ENCODE measurements around the gene NFKB2. TPM values are rescaled to one million over a fixed set of nuclear protein-coding genes. Genes with fewer than 3 reads are reported as not detected.

NFKB2 gene
- total and polyA plus RNA-seq, 2 of the 8 experiments (the other 6 are each of a cell fraction or from before 2014, with no cell fraction given) = 20.4 to 31.4 TPM

- CTCF ChIA-PET (ENCODE audit: partially characterized antibody) = interaction anchor here (0.6 to 23.3 kb wide), 31 partner anchors 8 to 224 kb away, joined by 3 to 862 read pairs (median 4); partner anchors contain the start of genes ELOVL3 and PITX3
- no peak overlapping the region for H3K4me3 ChIP-seq (ENCODE audit: extremely low read depth in 1 of 4, insufficient read depth in 2 of 4, low read depth in 3 of 4, low read length in 4 of 4)
- H3K18ac ChIP-seq (ENCODE audit: extremely low read depth, low read length) = no peak overlapping the region
- H3K9me3 ChIP-seq (ENCODE audit: insufficient read depth in 2 of 2, low read depth in 1 of 2, low read length in 1 of 2) = no peaks in the 10 kb centered on the region
- no peak overlapping the region for H3K4me2 ChIP-seq (ENCODE audit: insufficient read depth in 1 of 2, low read depth in 2 of 2, low read length in 2 of 2)
- peaks cover 10 to 24% (median 20%) of the 10 kb centered on the region in 4 experiments for H3K27me3 ChIP-seq (replicated peaks in 1 of 4; ENCODE audit: control insufficient read depth in 3 of 4, extremely low read depth in 1 of 4, insufficient read depth in 3 of 4, low read length in 3 of 4)
- no peak overlapping the region for H2BK5ac ChIP-seq (ENCODE audit: low read depth, low read length)
- peaks cover 0 to 5% (median 4%) of the 10 kb centered on the region in 4 experiments; a peak in 4 of 7 replicates for H3K4me1 ChIP-seq (replicated peaks in 1 of 4; ENCODE audit: control insufficient read depth in 3 of 4, insufficient read depth in 4 of 4, low read length in 3 of 4)
- no peak overlapping the region for H4K91ac ChIP-seq (replicated peaks; ENCODE audit: insufficient read length, low read length)
- H2BK20ac ChIP-seq (ENCODE audit: low read length) = no peak overlapping the region
- peaks cover 0 to 4% (median 2%) of the 10 kb centered on the region in 4 experiments; a peak in 2 of 8 replicates for H3K36me3 ChIP-seq (ENCODE audit: control insufficient read depth in 2 of 4, insufficient read depth in 4 of 4, low read length in 3 of 4)
- H4K8ac ChIP-seq (ENCODE audit: extremely low read depth, insufficient read depth, low read length) = no peak overlapping the region
- H3K56ac ChIP-seq (replicated peaks; ENCODE audit: insufficient read length, low read depth, low read length) = no peak overlapping the region
- no peaks in the 10 kb centered on the region for H3K79me2 ChIP-seq (ENCODE audit: control insufficient read depth in 1 of 2, insufficient read depth in 2 of 2, low read length in 2 of 2)
- POLR2A ChIA-PET (ENCODE audit: partially characterized antibody) = interaction anchor here (0.9 to 1.0 kb wide), 2 partner anchors 116 to 118 kb away, joined by 3 to 4 read pairs; no protein-coding TSS in a partner anchor
- H3K27ac ChIP-seq (ENCODE audit: low read depth, low read length) = no peak overlapping the region
- no peak overlapping the region for H2AFZ ChIP-seq (ENCODE audit: low read length)
- no peak overlapping the region for H4K5ac ChIP-seq (ENCODE audit: insufficient read length, low read depth, low read length)
- H2BK120ac ChIP-seq (replicated peaks; ENCODE audit: low read depth, low read length) = no peak overlapping the region
- no peak for FAIRE-seq
- no peak overlapping the region for H3K9ac ChIP-seq (replicated peaks in 1 of 4; ENCODE audit: extremely low read depth in 1 of 4, low read depth in 3 of 4, low read length in 3 of 4)
- peaks cover 21 to 22% of the 10 kb centered on the region in 2 experiments for H4K20me1 ChIP-seq (replicated peaks in 1 of 2; ENCODE audit: control insufficient read depth in 1 of 2, insufficient read depth in 2 of 2, low read length in 2 of 2)
- H3K79me1 ChIP-seq (ENCODE audit: low read depth, low read length) = no peaks in the 10 kb centered on the region
- peak; percentile 43 to 54 for DNase-seq (ENCODE audit: low read depth in 1 of 2, low spot score in 2 of 2)
- no peak overlapping the region for H3K23ac ChIP-seq (ENCODE audit: insufficient read length)
- 64% methylated on average over 2 of the region's 2 CpGs; no CpG with 5 or more reads in 1 of the 2 experiments for WGBS, 2 experiments (ENCODE audit: extremely low coverage in 1 of 2, insufficient coverage in 1 of 2, insufficient read length in 1 of 2, insufficient replicate concordance in 2 of 2, low coverage in 1 of 2, low lambda C conversion rate in 2 of 2, missing lambda C conversion rate in 1 of 2)
- no peak overlapping the region for H2AK5ac ChIP-seq (ENCODE audit: low read depth, low read length)
- H3K14ac ChIP-seq (ENCODE audit: insufficient read length) = no peak overlapping the region
- 0 out of 2 replicates have a peak, but pooled peaks cover under 1% of the 10 kb centered on the region for H3K23me2 ChIP-seq (ENCODE audit: low read depth, low read length)
- H2BK12ac ChIP-seq (ENCODE audit: low read depth, low read length) = no peak overlapping the region
- no peak overlapping the region for H2BK15ac ChIP-seq (ENCODE audit: low read length)
- no peak overlapping the region for H3K4ac ChIP-seq (replicated peaks; ENCODE audit: insufficient read length, low read depth, low read length)
Observed at GRCh38 chr10:102347236-102347828, 48.2 kb upstream of the NFKB2 start.
